CD4-positive, alpha-beta T cell treated with Interleukin-1 beta for 1 hour (primary cell): ENCODE results near the gene LCNL1.

Experiments
- DNase-seq, 2 donors: peaks; one replicate each; pipeline ENCODE4 v3.0.0-alpha.2; 2020 to 2022

Gene LCNL1

DNA sequence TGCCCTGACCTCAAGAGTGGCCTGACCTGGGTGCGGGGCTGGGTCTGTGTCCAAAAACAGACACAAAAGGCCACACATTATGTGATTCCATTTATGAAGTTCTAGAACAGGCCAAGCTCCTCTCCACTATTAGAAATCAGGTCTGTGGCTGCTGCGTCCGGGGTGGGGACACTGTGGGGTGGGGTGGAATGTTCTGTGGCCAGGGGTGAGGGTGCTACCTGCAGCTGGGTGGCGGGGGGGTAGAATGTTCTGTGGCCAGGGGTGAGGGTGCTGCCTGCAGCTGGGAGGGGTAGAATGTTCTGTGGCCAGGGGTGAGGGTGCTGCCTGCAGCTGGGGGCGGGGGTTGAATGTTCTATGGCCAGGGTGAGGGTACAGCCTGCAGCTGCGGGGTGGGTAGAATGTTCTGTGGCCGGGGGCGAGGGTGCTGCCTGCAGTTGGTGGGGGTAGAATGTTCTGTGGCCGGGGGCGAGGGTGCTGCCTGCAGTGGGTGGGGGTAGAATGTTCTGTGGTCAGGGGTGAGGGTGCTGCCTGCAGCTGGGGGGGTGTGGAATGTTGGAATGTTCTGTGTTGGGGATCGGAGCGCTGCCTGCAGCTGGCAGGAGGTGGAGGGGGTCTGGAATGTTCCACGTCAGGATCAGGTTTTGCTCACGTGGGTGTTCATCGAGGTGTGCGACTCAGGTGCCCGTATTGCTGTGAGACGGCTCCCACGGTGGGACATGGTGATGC is 22.4 kb upstream of the LCNL1 start:
- DNase-seq: peak; percentile 49 to 58

GRCh38 chr9:136960938-136961275 is 21.9 kb upstream of the LCNL1 start:
- DNase-seq: no peak

GRCh38 chr9:136961279-136962065 is 21.3 kb upstream of the LCNL1 start:
- no peak for DNase-seq

DNA sequence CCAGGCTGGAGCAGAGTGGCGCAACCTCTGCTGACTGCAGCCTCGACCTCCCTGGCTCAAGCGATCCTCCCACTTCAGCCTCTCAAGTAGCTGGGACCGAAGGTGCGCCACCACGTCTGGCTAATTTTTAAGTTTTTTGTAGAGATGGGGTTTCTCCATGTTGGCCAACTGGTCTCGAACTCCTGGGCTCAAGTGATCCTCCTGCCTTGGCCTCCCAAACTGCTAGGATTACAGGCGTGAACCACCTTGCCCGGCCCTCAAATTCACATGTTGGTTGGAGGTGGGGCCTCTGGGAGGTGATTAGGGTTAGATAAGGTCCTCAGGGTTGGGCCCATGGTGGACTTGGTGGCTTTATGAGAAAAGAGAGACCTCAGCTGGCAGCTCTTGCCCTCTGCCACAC is 20.6 kb upstream of the LCNL1 start:
- DNase-seq: no peak

DNA sequence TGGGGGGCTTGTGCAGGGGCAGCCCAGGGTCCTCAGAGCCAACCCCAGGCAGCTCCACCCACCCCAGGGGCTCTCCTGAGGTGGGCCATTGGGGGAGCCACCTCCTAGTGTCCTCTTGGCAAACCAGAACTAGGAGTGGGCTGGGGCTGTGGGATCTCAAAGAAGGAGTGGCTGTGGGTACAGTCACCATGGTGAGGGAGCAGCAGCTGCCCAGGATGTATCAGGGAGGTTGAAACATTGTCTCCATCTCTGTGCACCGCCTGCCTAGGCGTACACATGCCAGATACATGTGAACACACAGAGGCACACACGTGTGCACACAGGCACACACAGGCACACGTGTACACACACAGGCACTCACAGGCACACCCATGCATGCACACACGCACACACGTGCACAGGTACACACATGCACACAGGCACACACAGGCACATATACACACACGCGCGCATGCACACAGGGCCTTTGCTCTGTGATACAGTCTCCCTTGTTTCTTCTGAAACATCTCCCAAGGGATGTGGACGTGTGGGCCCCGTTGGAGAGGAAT is 20.0 kb upstream of the LCNL1 start:
- DNase-seq: no peak

DNA sequence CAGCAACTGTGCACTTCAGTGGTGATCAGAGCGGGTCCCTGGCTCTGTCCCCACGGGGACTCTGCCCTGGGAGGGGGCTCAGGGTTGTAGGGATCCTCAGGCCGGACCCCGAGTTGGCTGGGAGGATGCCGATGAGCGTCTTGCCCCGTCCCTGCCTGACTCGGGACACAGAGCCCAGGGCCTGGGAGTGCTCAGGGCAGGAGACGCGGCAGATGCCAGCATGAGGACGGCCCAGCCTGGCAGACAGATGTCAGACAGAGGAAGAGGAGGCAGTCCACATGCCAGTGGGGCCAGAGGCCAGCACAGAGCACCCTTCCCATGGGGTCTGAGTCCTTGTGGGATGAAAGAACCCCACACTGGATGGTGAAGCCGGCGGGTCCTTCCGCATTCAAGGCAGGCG is 19.5 kb upstream of the LCNL1 start:
- DNase-seq: no peak

GRCh38 chr9:136963751-136964150 is 19.0 kb upstream of the LCNL1 start:
- no peak for DNase-seq

DNA sequence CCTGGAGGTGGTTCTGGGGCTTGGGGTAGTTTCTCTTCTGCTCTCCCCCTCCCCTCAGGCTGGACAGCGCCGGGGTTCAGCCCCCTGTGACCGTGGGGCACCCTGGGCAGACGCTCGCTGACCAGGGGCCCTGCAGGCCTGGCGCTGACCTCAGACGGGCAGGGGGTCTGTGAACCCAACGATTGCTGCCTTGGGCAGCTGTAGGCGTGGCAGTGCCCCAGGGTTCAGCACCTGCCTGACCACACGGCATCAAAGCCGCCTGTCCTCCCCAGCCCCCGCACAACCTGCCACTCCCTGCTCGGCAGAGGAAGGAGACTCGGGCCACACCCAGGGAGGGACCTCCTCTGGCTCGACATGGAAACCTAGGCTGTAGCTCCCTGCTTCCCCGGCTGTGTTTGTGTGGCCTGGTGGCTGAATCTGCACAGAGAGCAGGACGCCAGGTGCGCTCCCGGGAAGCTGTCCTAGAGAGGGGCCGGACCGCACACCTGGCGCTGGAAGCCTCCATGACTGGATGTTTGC is 18.6 kb upstream of the LCNL1 start:
- no peak for DNase-seq

GRCh38 chr9:136964833-136965422 is 17.9 kb upstream of the LCNL1 start:
- DNase-seq: no peak

DNA sequence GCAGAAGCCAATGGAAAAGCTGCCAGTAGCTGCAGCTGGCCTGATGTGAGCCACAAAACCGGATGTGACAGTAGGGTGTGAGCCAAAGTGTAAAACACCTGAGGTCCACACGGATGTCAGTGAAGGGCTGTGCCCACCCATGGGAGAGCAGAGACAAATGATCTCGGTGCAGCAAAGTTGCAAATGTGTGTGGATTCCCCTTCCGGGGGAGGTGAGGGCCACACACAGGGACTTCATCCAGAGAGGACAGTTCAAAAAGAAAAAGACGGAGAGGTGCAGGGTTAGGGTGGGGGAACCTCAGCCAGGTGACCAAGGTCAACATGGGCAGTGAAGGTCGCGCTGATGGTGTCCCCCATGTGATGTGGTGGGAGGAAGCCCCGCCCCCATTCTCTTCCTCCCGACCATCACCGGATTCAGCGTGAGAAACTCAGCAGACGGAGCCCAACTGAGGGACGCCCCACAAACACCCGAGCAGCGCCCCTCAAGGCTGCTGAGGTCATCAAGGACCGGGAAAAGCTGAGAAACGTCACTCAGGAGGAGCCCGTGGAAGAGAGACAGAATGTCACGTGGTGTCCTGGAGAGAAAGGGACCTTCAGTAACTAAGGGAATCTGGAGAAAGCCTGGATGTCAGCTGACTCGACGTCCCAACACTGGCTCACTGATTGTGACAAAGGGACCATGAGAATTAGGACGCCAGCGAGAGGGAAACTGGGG is 16.9 kb upstream of the LCNL1 start:
- peak; percentile 53 to 73 for DNase-seq

DNA sequence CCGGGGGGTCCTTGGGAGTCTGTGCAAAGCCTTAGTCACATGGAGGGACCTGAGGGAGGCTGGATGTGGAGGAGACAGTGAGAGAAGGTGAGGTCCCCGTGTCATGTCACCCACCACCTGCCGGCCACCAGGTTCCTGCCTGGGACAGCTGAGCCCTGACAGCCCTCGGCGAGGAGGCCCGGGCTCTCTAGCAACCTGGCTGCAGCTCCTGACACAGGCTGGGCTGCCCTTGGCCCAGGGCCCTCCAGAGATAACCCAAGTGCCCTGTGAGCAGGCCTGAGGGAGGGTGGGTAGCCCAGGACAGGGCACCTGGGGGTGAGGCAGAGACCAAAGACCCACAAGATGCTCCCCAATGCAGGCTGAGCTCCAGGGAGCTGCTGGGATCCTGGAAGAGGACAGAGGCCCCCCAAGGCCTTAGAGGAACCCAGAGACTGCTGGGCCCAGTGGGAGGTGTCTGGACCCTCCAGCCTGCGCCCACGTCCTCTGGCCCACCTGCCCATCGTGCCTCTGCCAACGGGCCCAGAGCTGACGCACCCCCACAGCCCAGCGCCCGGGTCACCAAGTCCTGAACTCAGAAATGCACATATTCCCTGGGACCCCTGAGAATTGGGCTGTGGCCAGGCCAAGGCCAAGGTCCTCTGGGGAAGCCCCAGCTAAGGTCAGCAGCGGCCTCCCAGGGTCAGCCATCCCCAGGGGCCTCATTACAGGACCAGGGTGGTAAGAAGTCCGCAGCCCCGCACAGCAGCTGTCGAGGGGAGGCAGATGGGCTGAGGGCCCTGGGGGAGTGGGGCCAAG is 14.3 kb upstream of the LCNL1 start:
- no peak for DNase-seq

DNA sequence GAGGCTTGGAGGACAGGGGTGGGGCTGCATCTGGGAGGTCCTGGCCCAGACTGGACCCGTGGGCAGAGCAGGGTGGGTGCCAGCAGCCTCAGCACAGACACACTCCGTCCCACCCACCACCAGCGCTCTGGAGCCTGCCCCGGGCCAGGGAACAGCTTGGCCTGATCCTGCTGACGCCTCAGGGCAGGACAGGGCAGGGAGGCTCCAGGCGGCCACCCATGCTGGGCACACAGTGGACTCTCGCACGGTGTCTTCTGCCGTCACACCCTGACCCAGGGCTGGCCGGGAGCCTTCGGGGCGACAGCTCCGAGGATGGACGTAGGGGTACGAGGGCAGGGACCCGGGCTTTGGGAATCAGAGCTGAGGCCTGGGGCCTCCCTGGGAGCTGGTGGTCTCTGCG is 13.6 kb upstream of the LCNL1 start:
- DNase-seq: no peak

DNA sequence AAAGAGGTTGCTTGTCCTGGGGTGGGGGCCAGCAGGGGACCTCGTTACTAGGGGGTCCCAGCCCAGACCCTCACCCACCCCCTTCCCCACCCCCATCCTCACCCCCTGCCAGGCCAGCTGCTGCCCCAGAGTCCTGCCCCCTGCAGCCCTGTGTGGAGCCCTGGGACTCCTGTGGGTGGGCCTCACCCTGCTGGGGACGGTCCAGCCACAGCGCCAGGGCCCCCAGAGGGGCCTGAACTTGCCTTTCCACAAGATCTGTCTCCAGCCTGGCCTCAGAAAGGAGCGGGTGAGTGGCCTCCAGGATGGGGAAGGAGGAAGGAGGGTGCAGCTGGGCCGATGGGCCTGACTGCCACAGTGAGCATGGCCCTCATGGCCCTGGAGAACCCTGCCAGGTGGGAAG is 13.0 kb upstream of the LCNL1 start:
- DNase-seq: no peak

GRCh38 chr9:136970361-136970760 is 12.4 kb upstream of the LCNL1 start:
- no peak for DNase-seq

GRCh38 chr9:136971746-136972145 is 11.0 kb upstream of the LCNL1 start:
- DNase-seq: no peak

DNA sequence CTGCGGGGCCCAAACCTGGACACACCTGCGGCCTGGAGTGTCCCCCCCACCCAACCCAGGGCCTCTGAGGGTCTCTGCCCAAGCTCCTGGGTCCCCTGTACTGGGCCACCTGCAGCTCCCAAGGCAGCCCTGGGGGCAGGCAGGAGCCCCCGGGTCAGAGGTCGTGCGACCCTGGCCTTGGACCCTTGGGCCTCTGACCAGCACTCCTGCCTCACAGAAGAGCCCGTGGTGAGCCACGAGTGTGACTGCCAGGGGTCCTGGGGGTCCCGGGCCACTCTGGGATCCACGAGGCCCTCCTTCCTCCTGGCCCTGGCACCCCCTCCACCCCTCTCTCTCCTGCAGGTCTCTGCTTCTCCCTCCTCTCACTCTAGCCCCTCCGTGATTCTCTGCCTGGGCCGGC is 10.5 kb upstream of the LCNL1 start:
- no peak for DNase-seq

DNA sequence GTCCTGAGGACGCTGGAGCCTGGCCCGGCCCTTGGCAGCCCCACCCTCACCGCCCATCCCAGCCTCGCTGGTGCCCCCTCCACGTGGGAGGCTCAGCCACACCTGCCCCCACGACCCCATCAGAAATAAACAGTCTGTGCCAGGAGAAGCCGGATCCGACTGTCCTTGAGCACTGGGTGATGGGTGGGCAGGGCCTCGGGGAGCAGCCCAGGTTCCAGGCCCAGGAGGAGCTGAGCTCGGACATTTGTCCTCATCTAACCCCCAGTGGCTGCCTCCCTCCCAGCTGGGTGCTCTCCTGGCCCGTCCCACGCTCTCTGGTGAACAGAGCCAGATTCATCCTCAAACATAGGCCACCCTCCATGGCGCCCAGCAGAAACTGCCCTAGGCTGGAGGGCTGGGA is 10.1 kb upstream of the LCNL1 start:
- DNase-seq: no peak

DNA sequence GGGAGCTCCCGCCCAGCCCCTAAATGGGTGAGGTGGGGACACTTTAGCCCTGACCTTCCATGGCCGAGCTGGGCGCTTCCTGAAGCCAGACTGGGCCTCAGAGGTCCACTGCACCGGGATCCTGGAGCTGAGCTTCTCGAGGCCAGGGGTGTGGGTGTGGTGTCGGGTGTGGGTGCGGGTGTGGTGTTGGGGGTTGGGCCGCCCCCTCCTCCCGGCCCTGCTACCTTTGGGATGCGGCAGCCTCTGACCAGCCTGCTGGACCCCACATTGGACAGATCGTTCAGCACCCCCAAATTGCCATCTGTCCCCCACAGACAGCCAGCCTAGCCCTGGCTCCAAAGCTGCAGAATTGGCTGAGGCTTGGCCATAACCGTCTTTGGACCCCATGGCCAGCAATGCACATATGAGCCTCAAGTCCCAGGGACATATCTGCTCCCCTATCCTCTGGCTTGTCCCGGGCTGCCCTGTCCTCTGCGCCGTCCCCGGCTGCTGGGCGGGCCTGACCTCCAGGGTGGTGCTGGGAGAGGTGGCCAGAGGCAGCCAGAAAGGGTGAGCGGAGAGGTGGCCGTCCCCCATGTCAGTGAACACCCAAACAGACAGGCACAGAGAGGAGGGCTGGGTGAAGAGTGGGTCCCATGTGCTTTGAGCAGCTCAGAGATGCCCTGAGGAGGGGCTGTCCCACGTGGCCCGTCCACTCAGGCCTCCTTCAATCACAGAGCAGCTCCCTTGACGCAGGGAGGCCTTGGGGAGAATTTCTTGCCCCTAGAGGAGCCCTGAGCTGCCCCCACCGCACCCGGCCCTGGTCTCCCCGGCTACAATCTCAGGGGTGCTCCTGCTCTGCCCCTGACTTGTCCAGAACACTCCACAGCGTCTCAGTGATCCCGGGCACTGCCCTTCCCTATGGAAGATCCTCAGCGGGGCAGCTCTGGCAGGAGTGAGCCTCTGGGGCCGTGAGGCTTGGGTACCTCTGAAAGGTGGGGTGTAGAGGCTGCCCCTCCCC is 8.9 kb upstream of the LCNL1 start:
- no peak for DNase-seq

DNA sequence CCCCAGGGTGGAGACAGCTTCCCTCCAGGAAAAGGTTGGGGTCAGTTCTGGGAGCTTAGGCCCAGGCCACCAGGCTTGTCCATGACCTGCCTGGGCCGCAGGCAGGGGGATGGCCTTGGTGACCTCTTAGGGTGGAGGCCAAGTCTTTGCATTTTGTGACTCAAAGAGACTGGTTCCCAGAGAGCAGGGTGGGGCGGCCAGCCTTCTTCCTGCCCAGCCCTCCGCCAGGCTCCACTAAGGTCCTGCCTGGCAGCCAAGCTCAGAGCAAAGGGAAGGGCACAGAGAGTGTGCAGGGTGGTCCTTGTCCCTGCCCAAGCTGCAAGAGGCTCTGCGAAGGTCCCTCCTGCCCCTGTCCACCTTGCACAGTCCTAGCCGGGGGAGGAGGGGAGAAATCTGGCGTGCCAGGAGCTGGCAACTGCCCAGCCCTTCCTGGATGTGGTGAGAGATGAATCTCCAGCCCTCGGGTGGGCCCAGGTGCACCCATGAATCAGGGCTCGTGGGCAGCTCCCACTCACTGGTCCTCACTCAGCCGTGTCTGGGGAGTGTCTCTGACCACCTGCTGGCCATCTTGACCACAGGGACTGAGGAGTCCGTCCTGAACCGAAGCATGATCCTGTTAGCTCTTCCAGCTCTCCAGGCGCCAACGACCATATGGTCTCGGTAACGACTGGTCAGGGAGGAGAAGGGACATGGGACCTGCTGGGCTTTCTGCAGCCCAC is 7.8 kb upstream of the LCNL1 start:
- DNase-seq: peak; percentile 15 to 17

DNA sequence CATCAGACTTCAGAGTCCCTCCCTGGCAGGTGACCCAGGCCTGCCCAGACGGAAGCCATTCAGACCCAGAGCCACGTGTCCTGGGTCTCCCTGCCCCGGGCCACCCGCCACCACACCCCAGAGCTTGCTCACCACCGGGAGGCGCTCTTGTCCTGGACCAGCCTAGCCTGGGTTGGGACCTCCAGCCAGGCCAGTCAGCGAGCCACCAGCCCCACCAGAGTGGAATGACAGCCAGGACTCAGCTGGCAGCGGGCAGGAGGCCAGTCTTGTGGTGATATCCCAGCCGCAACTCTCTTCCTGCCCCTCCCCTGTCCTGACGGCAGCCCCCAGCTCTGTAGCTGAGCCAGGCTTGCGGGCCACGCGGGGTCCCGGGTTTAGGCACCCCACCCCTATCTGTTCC is 7.1 kb upstream of the LCNL1 start:
- DNase-seq: peak; percentile 42 to 45
